Stimulated activated CD4-positive, alpha-beta T cell treated with anti-CD3 and anti-CD28 coated beads, Interleukin-1b, Interleukin-23, amount 100 ng/mL, for 24 hours (primary cell): ENCODE data around the gene SERF2.
"Not testable (repeated sequence)": the region's sequence is repeated elsewhere in the genome, so short reads cannot be mapped to it uniquely, and the experiment has no call there.

Source experiments
- DNase-seq, 4 experiments: peaks; one replicate each; pipeline ENCODE4 v3.0.0-alpha.2; 2020; ENCODE audit warnings: low read depth in 4 of 4, low spot score in 1 of 4

The SERF2 gene

GRCh38 chr15:43793647-43794046 lies 1.5 kb downstream of the SERF2 start:
- DNase-seq, result no peak

- DNase-seq, result no peak
Observed at GRCh38 chr15:43794269-43795037, 2.3 kb downstream of the SERF2 start.

GRCh38 chr15:43795197-43795596 lies 3.1 kb downstream of the SERF2 start:
- DNase-seq, result no peak

- DNase-seq, result no peak
Observed at GRCh38 chr15:43795997-43796396, 3.9 kb downstream of the SERF2 start.

- DNase-seq, result no peak
Observed at GRCh38 chr15:43796566-43796965, 4.4 kb downstream of the SERF2 start.

GRCh38 chr15:43799209-43799944 lies 7.3 kb downstream of the SERF2 start:
- DNase-seq, result no peak

GRCh38 chr15:43799945-43800285 lies 7.8 kb downstream of the SERF2 start, which contains the start of gene SERINC4:
SERINC4 (minus strand) TSS chr15:43800220; CDS start chr15:43799986, 234 bp downstream.
- DNase-seq, result no peak

GRCh38 chr15:43800286-43801141 lies 8.4 kb downstream of the SERF2 start, which contains the start of gene HYPK:
HYPK (plus strand) TSS chr15:43800599; CDS start chr15:43800623, 24 bp downstream.
- peak; percentile 77 to 89 (median 82) for DNase-seq

- not testable (repeated sequence) for DNase-seq
Observed at GRCh38 chr15:43802676-43803075, 10.6 kb downstream of the SERF2 start.

- DNase-seq, result no peak
Observed at GRCh38 chr15:43808435-43808950, 16.4 kb downstream of the SERF2 start.

GRCh38 chr15:43808960-43809678 lies 17.0 kb downstream of the SERF2 start:
- DNase-seq, result no peak

- not testable (repeated sequence) for DNase-seq
Observed at GRCh38 chr15:43815064-43815463, 22.9 kb downstream of the SERF2 start.

- DNase-seq, result no peak
Observed at GRCh38 chr15:43821505-43821904, 29.4 kb downstream of the SERF2 start.

GRCh38 chr15:43824302-43825246 lies 32.5 kb downstream of the SERF2 start, which contains the start of gene MFAP1:
MFAP1 (minus strand) TSS chr15:43824690; CDS start chr15:43824569, 121 bp downstream.
- DNase-seq, result peak; percentile 82 to 89 (median 86)

GRCh38 chr15:43825305-43825704 lies 33.2 kb downstream of the SERF2 start:
- DNase-seq, result not testable (repeated sequence)

- DNase-seq, result no peak
Observed at GRCh38 chr15:43826029-43826507, 33.9 kb downstream of the SERF2 start.

GRCh38 chr15:43826508-43827341 lies 34.6 kb downstream of the SERF2 start, which contains the start of gene WDR76:
WDR76 (plus strand) TSS chr15:43827002; CDS start chr15:43827033, 31 bp downstream.
- DNase-seq, result peak; percentile 40 to 77 (median 56)

- DNase-seq, result no peak
Observed at GRCh38 chr15:43828061-43828657, 36.0 kb downstream of the SERF2 start.
